GM12872 (cell line): ENCODE measurements around the gene GFPT2.

Experiments
- TF ChIP-seq, protein P1 (sequence below): IDR thresholded peaks from 3 replicates; pipeline ENCODE4 v1.5.1; 2011; ENCODE audit warnings: low read depth, mild to moderate bottlenecking, low read length, moderate library complexity; ENCODE audit not compliant: insufficient read depth

GFPT2 gene

DNA sequence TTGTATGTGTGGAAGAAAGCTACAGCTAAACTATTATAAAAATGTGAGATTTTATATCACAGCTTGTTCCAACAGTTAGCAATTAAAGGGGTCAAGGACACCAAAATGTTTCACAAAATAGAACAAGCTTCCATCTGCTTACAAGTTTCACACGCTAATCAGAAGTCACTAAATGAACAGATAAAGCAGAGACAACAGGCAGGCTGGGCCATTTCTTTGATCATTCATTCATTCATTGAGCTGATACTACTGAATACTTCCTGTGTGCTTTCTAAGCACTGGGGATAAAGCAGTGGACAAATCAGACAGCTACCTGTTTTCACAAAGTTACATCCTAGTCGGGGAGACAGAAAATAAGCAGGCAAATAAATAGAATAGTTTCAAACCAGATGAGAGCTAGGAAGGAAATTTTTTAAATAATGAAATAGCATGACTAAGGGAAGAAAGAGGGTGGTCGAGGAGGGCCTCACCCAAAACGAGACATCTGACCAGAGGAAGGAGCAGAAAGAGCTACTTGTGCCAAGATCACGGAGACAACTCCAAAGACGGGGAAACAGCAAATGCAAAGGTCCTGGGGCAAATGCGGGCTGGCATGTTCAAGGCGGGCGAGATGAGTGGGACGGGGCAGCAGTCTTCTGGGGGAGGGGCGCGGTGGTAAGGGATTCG, 62.4 kb downstream of the GFPT2 start:
- TF ChIP-seq, protein P1, sequence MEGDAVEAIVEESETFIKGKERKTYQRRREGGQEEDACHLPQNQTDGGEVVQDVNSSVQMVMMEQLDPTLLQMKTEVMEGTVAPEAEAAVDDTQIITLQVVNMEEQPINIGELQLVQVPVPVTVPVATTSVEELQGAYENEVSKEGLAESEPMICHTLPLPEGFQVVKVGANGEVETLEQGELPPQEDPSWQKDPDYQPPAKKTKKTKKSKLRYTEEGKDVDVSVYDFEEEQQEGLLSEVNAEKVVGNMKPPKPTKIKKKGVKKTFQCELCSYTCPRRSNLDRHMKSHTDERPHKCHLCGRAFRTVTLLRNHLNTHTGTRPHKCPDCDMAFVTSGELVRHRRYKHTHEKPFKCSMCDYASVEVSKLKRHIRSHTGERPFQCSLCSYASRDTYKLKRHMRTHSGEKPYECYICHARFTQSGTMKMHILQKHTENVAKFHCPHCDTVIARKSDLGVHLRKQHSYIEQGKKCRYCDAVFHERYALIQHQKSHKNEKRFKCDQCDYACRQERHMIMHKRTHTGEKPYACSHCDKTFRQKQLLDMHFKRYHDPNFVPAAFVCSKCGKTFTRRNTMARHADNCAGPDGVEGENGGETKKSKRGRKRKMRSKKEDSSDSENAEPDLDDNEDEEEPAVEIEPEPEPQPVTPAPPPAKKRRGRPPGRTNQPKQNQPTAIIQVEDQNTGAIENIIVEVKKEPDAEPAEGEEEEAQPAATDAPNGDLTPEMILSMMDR = no peak

DNA sequence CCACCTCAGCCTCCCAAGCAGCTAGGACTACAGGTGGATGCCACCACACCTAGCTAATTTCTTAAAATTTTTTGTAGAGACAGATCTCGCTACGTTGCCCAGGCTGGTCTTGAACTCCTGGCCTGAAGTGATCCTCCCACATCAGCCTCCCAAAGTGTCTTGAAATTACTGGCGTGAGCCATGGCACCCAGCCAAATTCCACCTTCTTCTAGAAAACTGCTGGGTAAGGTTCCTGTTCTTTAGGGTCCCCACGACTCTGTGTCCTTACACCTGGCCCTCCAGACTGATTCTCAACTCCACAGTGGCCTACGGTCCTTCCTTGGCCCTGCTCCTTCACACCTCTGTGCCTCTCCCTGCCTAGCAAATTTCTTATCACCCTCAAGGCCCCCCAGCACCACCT, 63.2 kb downstream of the GFPT2 start:
- TF ChIP-seq, protein P1 = no peak

DNA sequence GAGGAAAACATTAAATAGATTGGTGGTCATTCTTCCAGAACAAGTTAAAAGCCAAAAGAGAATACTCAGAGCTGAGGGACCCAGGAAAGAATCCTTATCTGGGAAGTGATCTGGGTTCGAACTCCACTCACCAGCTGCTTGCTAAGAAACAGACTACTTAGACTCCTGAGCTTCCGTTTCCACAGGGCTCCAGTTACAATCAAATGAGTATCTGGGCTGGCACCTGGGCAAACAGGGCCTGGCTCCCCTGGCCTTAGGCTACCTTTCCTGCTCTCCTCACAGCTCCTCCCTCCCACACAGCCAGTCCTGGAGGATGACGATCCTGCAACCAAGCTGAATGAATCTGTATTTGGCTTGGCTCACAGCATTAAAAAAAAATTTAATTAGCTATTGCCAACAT, 63.7 kb downstream of the GFPT2 start:
- TF ChIP-seq, protein P1 = no peak

DNA sequence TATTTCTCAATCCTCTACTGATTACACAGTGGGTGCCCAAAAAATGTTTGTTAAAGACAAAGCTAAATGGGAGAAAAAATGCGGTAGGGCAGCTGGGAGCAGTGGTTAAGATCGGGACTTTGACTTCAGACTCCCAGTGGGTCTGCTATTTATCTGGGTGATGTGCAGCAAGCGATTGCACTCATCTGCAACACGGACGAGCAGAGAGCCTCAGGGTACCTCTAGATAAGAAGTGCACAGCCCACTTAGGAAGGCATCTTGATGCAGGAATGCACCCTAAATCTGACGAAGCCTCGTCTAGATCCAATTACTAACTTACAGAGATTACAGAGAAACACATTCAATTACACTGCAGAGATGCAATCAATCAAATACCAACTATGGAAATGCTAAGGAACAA, 65.3 kb downstream of the GFPT2 start:
- TF ChIP-seq, protein P1 = no peak

DNA sequence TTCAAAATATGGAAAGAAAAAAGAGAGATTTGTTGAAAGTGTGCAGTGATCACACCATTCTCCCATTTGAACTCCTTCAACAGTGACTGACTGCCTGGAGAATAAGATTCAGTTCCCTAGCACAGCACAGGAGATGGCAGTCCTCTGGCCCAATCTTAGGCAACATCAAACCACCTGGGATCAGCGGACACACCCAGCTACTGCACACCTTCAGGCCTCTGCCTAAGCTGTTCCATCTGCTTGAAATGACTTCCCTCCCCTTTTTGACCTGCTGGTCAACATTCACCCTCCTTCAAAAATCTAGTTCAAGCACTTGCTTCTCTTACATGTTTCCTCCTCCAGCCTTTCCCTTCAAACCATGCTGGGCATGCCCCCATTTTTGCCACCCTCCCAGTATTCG, 65.7 kb downstream of the GFPT2 start:
- TF ChIP-seq, protein P1 = no peak

DNA sequence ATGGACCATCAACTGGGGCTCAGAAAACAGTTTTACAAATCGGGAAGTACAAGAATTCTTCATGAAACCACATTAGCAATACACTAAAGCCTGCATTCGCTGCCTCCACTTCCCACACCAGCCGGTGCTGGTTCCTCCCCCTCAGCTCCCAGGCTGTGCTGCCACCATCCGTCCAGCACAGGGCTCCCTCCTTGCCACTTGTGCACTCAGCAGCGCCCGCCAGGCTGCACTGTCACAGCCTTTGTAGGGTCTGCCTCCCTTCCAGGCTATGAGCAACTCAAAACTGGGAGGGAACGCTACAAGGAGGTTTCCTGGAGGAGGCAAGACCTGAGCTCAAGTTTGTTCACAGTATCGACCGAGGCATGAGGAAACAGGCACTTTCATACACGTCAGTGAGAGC, 69.0 kb downstream of the GFPT2 start:
- TF ChIP-seq, protein P1 = no peak

DNA sequence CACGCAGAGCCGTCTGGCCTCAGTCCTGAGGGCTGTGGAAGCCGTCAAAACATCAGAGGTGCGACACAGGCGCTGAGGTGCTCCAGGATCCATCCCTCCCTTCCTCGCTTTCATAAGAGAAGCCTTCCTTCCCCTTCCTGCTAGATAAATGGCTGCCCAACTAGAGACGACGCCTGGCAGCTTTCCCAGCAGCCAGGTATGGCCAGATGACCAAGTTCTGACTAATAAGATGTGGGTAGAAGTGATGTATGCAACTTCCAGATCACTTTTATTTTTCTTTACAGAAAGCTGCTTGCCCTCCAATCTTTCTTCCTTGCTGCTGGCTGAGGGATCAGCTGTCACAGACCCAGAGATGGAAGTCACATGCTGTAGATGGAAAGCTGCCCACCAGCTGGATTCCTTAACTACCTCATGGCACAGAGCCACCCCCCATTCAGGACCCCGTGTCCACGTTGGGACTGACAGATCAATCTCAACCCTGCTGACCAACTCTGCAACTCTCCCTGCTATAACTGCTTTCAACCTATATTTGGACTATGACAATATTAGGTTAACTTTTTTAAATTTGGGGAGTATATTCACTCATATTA, 70.0 kb downstream of the GFPT2 start:
- TF ChIP-seq, protein P1 = no peak

DNA sequence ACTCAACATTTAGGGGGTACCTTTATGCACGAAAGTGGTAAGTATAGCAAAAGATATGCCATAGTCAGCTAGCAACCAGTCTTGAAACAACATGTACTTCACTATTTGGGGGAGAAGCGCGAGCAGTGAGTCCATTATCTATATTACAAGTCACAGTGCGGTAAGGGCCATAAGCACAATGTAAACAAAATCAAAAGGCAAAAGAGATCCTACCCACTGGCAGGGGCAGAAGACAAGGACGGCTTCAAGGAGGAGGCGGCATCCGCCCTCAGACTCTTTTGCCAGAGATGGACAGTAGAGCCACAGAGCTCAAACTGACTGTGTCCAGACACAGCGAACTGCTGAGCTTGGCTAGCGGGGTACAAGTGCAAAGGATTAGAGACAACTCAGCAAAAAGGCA, 70.9 kb downstream of the GFPT2 start:
- TF ChIP-seq, protein P1 = no peak
